Thyroid gland (tissue), 4 donors: ENCODE results near the gene TBC1D17.

Source experiments
- POLR2A ChIP-seq, 2 donors: fragments of 450-650 bp; IDR thresholded peaks; one replicate each; pipeline ENCODE4 v1.6.1; 2017; ENCODE audit warnings: antibody characterized with exemption in 2 of 2, mild to moderate bottlenecking in 2 of 2, moderate library complexity in 1 of 2
- TF ChIP-seq, protein P1 (sequence below), 6 experiments: fragments of 200-600 bp in 3 of 6; fragments of 450-650 bp in 3 of 6; sonication (generic) in 3 of 6; IDR thresholded peaks; one replicate each; pipeline ENCODE4 v1.5.1; 2016 to 2019; ENCODE audit warnings: antibody characterized with exemption in 6 of 6, mild to moderate bottlenecking in 2 of 6, inconsistent platforms in 1 of 6, moderate library complexity in 1 of 6

DNA sequence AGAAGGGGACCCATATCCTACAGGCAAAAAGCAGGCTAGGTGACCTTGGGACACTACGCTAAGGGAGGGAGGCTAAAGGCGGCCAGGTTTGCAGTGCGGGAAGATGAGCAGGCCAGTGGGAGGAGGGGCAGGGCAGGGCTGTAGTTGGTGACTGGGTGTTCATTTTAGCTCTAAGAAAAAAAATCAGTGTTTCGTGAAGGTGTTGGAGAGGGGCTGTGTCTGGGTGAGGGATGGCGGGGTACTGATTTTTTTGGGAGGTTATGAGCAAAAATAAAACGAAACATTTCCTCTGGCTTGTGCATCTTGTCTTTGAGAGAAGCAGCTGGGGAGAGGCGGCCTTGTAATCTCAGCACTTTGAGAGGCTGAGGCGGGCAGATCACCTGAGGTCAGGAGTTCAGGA is 56.1 kb downstream of the TBC1D17 start:
- TF ChIP-seq, protein P1, sequence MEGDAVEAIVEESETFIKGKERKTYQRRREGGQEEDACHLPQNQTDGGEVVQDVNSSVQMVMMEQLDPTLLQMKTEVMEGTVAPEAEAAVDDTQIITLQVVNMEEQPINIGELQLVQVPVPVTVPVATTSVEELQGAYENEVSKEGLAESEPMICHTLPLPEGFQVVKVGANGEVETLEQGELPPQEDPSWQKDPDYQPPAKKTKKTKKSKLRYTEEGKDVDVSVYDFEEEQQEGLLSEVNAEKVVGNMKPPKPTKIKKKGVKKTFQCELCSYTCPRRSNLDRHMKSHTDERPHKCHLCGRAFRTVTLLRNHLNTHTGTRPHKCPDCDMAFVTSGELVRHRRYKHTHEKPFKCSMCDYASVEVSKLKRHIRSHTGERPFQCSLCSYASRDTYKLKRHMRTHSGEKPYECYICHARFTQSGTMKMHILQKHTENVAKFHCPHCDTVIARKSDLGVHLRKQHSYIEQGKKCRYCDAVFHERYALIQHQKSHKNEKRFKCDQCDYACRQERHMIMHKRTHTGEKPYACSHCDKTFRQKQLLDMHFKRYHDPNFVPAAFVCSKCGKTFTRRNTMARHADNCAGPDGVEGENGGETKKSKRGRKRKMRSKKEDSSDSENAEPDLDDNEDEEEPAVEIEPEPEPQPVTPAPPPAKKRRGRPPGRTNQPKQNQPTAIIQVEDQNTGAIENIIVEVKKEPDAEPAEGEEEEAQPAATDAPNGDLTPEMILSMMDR (IDR thresholded peaks at IDR 0.05): no peak
- no peak for TF ChIP-seq POLR2A (IDR thresholded peaks at IDR 0.05)
